HepG2 (cell line): ENCODE results near the gene ARHGEF1. TPM values are rescaled to one million over a fixed set of nuclear protein-coding genes. Genes with fewer than 3 reads are reported as not detected.

Source experiments
- BCL3 ChIP-seq: sonication (generic); formaldehyde crosslinking; IDR thresholded peaks from 2 replicates; pipeline ENCODE4 v1.5.1; 2020; ENCODE audit warnings: mild to moderate bottlenecking, missing genetic modification reagents, moderate library complexity
- CENPX ChIP-seq: sonication (generic); formaldehyde crosslinking; IDR thresholded peaks from 2 replicates; pipeline ENCODE4 v1.9.0; 2021; ENCODE audit warnings: mild to moderate bottlenecking, missing genetic modification reagents, moderate library complexity
- GPN1 ChIP-seq: sonication (generic); formaldehyde crosslinking; IDR thresholded peaks from 2 replicates; pipeline ENCODE4 v1.5.1; 2020; ENCODE audit warnings: missing genetic modification reagents, borderline replicate concordance
- HHEX ChIP-seq: IDR thresholded peaks from 2 replicates; pipeline ENCODE4 v1.6.1; 2016; ENCODE audit warnings: control low read depth
- HOXA9 ChIP-seq: sonication (generic); formaldehyde crosslinking; IDR thresholded peaks from 2 replicates; pipeline ENCODE4 v1.8.1; 2022; ENCODE audit warnings: missing genetic modification reagents, mild to moderate bottlenecking, moderate library complexity, borderline replicate concordance
- MATR3 ChIP-seq: sonication (generic); formaldehyde crosslinking; IDR thresholded peaks from 2 replicates; pipeline ENCODE4 v1.4.0; 2020; ENCODE audit warnings: missing genetic modification reagents
- NR0B2 ChIP-seq: sonication (generic); formaldehyde crosslinking; IDR thresholded peaks from 2 replicates; pipeline ENCODE4 v1.4.0; 2020; ENCODE audit warnings: mild to moderate bottlenecking, missing genetic modification reagents
- PCBP1 ChIP-seq: fragments of 200-400 bp; formaldehyde crosslinking; IDR thresholded peaks from 2 replicates; pipeline ENCODE4 v1.6.1; 2017; ENCODE audit warnings: mild to moderate bottlenecking, low read depth, low read length, borderline replicate concordance
- RBM22 ChIP-seq: fragments of 200-400 bp; formaldehyde crosslinking; optimal IDR thresholded peaks from 2 replicates; pipeline ENCODE3; 2017; ENCODE audit warnings: mild to moderate bottlenecking, low read length, moderate library complexity
- SMARCC2 ChIP-seq: fragments of 450-650 bp; IDR thresholded peaks from 2 replicates; pipeline ENCODE4 v1.6.1; 2017; ENCODE audit warnings: antibody characterized with exemption, mild to moderate bottlenecking
- SOX13 ChIP-seq, 3 experiments: fragments of 450-650 bp in 1 of 3; sonication (generic) in 1 of 3; formaldehyde crosslinking in 1 of 3; IDR thresholded peaks in 2 of 3; conservative IDR thresholded peaks in 1 of 3; 2 replicates each; pipeline versions ENCODE4 v1.5.0 to v1.6.1; 2016 to 2020; ENCODE audit warnings: antibody characterized with exemption in 1 of 3, mild to moderate bottlenecking in 1 of 3, missing compliant biosample characterization in 1 of 3, missing genetic modification reagents in 1 of 3, moderate library complexity in 1 of 3
- SP1 ChIP-seq, 2 experiments: fragments of 450-650 bp in 1 of 2; sonication (generic) in 1 of 2; formaldehyde crosslinking in 1 of 2; IDR thresholded peaks; 2 replicates each; pipeline versions ENCODE4 v1.4.0 to v1.6.1; 2016 to 2020; ENCODE audit warnings: missing genetic modification reagents in 1 of 2
- ZNF124 ChIP-seq: sonication (generic); formaldehyde crosslinking; IDR thresholded peaks from 2 replicates; pipeline ENCODE4 v1.4.0; 2020; ENCODE audit warnings: missing genetic modification reagents
- ZNF317 ChIP-seq: sonication (generic); formaldehyde crosslinking; IDR thresholded peaks from 2 replicates; pipeline ENCODE4 v1.5.0; 2020; ENCODE audit warnings: mild to moderate bottlenecking, missing genetic modification reagents
- ZNF318 ChIP-seq: sonication (generic); formaldehyde crosslinking; IDR thresholded peaks from 2 replicates; pipeline ENCODE4 v1.4.0; 2020; ENCODE audit warnings: mild to moderate bottlenecking, missing genetic modification reagents
- ZNF549 ChIP-seq: sonication (generic); formaldehyde crosslinking; IDR thresholded peaks from 2 replicates; pipeline ENCODE4 v1.5.0; 2020; ENCODE audit warnings: missing genetic modification reagents
- ZNF557 ChIP-seq: sonication (generic); formaldehyde crosslinking; IDR thresholded peaks from 2 replicates; pipeline ENCODE4 v1.4.0; 2020; ENCODE audit warnings: missing genetic modification reagents
- ZNF709 ChIP-seq: sonication (generic); formaldehyde crosslinking; IDR thresholded peaks from 2 replicates; pipeline ENCODE4 v1.5.0; 2020; ENCODE audit warnings: mild to moderate bottlenecking, missing genetic modification reagents
- ZNF761 ChIP-seq: sonication (generic); formaldehyde crosslinking; conservative IDR thresholded peaks from 2 replicates; pipeline ENCODE4 v1.4.0; 2020; ENCODE audit warnings: mild to moderate bottlenecking, missing genetic modification reagents
- polyA plus RNA-seq, 8 experiments: library from polyadenylated mRNA; depleted of rRNA in 3 of 8; stranded (reverse) in 7 of 8; unstranded in 1 of 8; fragments of >200 nt; fragmentation: Illumina TruSeq in 4 of 8; extraction: Trizol in 4 of 8; gene quantifications; 2 replicates each; pipeline versions ENCODE4 v1.2.1 to v1.2.3, GENCODE V29; 2011 to 2016; ENCODE audit warnings: low read depth in 4 of 8, missing spikeins in 1 of 8, mixed read lengths in 1 of 8; ENCODE audit not compliant: insufficient read depth in 1 of 8
- total RNA-seq, 5 experiments: library from RNA; depleted of rRNA; stranded (reverse); fragments of >200 nt; fragmentation: Illumina TruSeq; extraction: Trizol; gene quantifications; 2 replicates each; pipeline ENCODE4 v1.2.3, GENCODE V29; 2016; ENCODE audit warnings: low read depth in 1 of 5

The ARHGEF1 gene
- total and polyA plus RNA-seq, 2 of the 13 experiments (the other 11 are each of a cell fraction or from before 2014, with no cell fraction given), result 33.7 to 34.7 TPM

- no peak for TF ChIP-seq ZNF318 (CRISPR knock-in tag)
- no peak for TF ChIP-seq ZNF761
- TF ChIP-seq HHEX (CRISPR knock-in tag), result peak; percentile 64; the same call in 1 of the 2 replicates
- no peak for TF ChIP-seq ZNF549 (CRISPR knock-in tag)
- TF ChIP-seq CENPX (CRISPR knock-in tag), result no peak
- no peak for TF ChIP-seq SMARCC2
- peak; percentile 66; the same call in 1 of the 2 replicates for TF ChIP-seq NR0B2 (CRISPR knock-in tag)
- TF ChIP-seq ZNF317 (CRISPR knock-in tag), result peak; percentile 88
- TF ChIP-seq ZNF557 (CRISPR knock-in tag), result 0 out of 2 replicates have a peak, but pooled peaks have one; percentile 21
- peak; percentile 62; the same call in 1 of the 2 replicates for TF ChIP-seq SOX13 (IDR thresholded peaks at IDR 0.05)
- TF ChIP-seq SOX13 (CRISPR knock-in tag; conservative IDR thresholded peaks at IDR 0.05 in 1 of 2, IDR thresholded peaks at IDR 0.05 in 1 of 2), result peak in 1 of 2 experiments; percentile 85; a peak in 2 of 4 replicates
- TF ChIP-seq PCBP1, result no peak
- TF ChIP-seq ZNF124, result peak; percentile 66; the same call in 1 of the 2 replicates
- no peak for TF ChIP-seq GPN1 (CRISPR knock-in tag)
- TF ChIP-seq HOXA9 (CRISPR knock-in tag), result no peak
- no peak for TF ChIP-seq MATR3 (CRISPR knock-in tag)
- TF ChIP-seq RBM22, result peak; percentile 17
- no peak for TF ChIP-seq ZNF709 (CRISPR knock-in tag)
- no peak for TF ChIP-seq SP1 (IDR thresholded peaks at IDR 0.05)
- TF ChIP-seq SP1 (CRISPR knock-in tag; IDR thresholded peaks at IDR 0.05), result 0 out of 2 replicates have a peak, but pooled peaks have one; percentile 20
- TF ChIP-seq BCL3 (CRISPR knock-in tag), result 0 out of 2 replicates have a peak, but pooled peaks have one; percentile 21
Measured at GRCh38 chr19:41904118-41904870, 21.3 kb downstream of the ARHGEF1 start (continued).
